T-helper 9 cell (primary cell): ENCODE data around the gene CPEB4.
A peak's percentile ranks its signal among the peaks of the same experiment; 100 is the strongest.

Experiments used
- DNase-seq: peaks from one replicate; pipeline ENCODE4 v3.0.0-alpha.2; 2020

Gene CPEB4

GRCh38 chr5:173859408-173860159 lies 28.6 kb upstream of the CPEB4 start:
- DNase-seq, result no peak

GRCh38 chr5:173862047-173862477 lies 26.1 kb upstream of the CPEB4 start:
- no peak for DNase-seq

- no peak for DNase-seq
These were observed 24.8 kb upstream of the CPEB4 start for GRCh38 chr5:173863359-173863758.

- no peak for DNase-seq
These were observed 23.8 kb upstream of the CPEB4 start for GRCh38 chr5:173864126-173865050.

- no peak for DNase-seq
These were observed 21.8 kb upstream of the CPEB4 start for GRCh38 chr5:173866243-173866857.

GRCh38 chr5:173866858-173867679 lies 21.1 kb upstream of the CPEB4 start:
- no peak for DNase-seq

GRCh38 chr5:173868096-173868880 lies 19.9 kb upstream of the CPEB4 start:
- DNase-seq, result no peak

- no peak for DNase-seq
These were observed 18.8 kb upstream of the CPEB4 start for GRCh38 chr5:173869316-173869715.

GRCh38 chr5:173872957-173873305 lies 15.2 kb upstream of the CPEB4 start:
- no peak for DNase-seq

GRCh38 chr5:173873306-173873922 lies 14.7 kb upstream of the CPEB4 start:
- DNase-seq, result no peak

GRCh38 chr5:173875189-173875588 lies 13.0 kb upstream of the CPEB4 start:
- DNase-seq, result no peak

- DNase-seq, result no peak
These were observed 9.8 kb upstream of the CPEB4 start for GRCh38 chr5:173878224-173878967.

- no peak for DNase-seq
These were observed 7.7 kb upstream of the CPEB4 start for GRCh38 chr5:173880306-173880985.

- no peak for DNase-seq
These were observed 6.2 kb upstream of the CPEB4 start for GRCh38 chr5:173881811-173882575.

GRCh38 chr5:173882632-173883031 lies 5.5 kb upstream of the CPEB4 start:
- no peak for DNase-seq

- DNase-seq, result no peak
These were observed 4.7 kb upstream of the CPEB4 start for GRCh38 chr5:173883347-173883924.

- peak; percentile 37 for DNase-seq
These were observed 3.6 kb upstream of the CPEB4 start for GRCh38 chr5:173884402-173885053.

GRCh38 chr5:173885054-173885443 lies 3.1 kb upstream of the CPEB4 start:
- DNase-seq, result no peak
